Stimulated activated memory B cell treated with anti-CD40 and anti-IgM and Interleukin-4, amounts not matched to agents 10 μg/mL and 1 μg/mL and 100 μg/mL, for 72 hours (primary cell): ENCODE measurements around the gene TM7SF2.
"Not testable (repeated sequence)": the region's sequence is repeated elsewhere in the genome, so short reads cannot be mapped to it uniquely, and the experiment has no call there.

Experiments used
- ATAC-seq: fragments of 150-1000 bp; cut with Tn5 transposase; 2 replicates; pipeline ENCODE4 v1.10.0; 2021
- H3K27ac Mint-ChIP-seq: one replicate; pipeline ENCODE4 v1.8.0; 2022; ENCODE audit warnings: mild to moderate bottlenecking, mixed read lengths
- H3K27me3 Mint-ChIP-seq: one replicate; pipeline ENCODE4 v1.8.0; 2022; ENCODE audit warnings: mixed read lengths
- H3K36me3 Mint-ChIP-seq: one replicate; pipeline ENCODE4 v1.8.0; 2022; ENCODE audit warnings: mixed read lengths
- H3K4me1 Mint-ChIP-seq: one replicate; pipeline ENCODE4 v1.8.0; 2022; ENCODE audit warnings: mixed read lengths
- H3K4me3 Mint-ChIP-seq: one replicate; pipeline ENCODE4 v1.8.0; 2022; ENCODE audit warnings: mild to moderate bottlenecking, moderate library complexity, mixed read lengths
- H3K9me3 Mint-ChIP-seq: one replicate; pipeline ENCODE4 v1.8.0; 2022; ENCODE audit warnings: mixed read lengths

The TM7SF2 gene

GRCh38 chr11:65117206-65118096, 5.8 kb downstream of the TM7SF2 start, which contains the start of gene ZNHIT2:
ZNHIT2 (minus strand) TSS chr11:65117701; CDS start chr11:65117653, 48 bp downstream.
- H3K9me3 Mint-ChIP-seq, result no peaks in the 10 kb centered on the region
- H3K4me3 Mint-ChIP-seq, result peak within 1 kb of the TSS; percentile 90
- no peaks in the 10 kb centered on the region for H3K27me3 Mint-ChIP-seq
- H3K36me3 Mint-ChIP-seq, result peaks cover 42% of the 10 kb centered on the region
- H3K27ac Mint-ChIP-seq, result peak within 1 kb of the TSS; percentile 100
- ATAC-seq, result peak; percentile 86
- H3K4me1 Mint-ChIP-seq, result peaks cover 74% of the 10 kb centered on the region

GRCh38 chr11:65118097-65118837, 6.6 kb downstream of the TM7SF2 start:
- H3K27me3 Mint-ChIP-seq, result no peaks in the 10 kb centered on the region
- peak overlapping the region; percentile 90 for H3K4me3 Mint-ChIP-seq
- no peak for ATAC-seq
- no peaks in the 10 kb centered on the region for H3K9me3 Mint-ChIP-seq
- H3K27ac Mint-ChIP-seq, result peak overlapping the region; percentile 100
- H3K36me3 Mint-ChIP-seq, result peaks cover 42% of the 10 kb centered on the region
- H3K4me1 Mint-ChIP-seq, result peaks cover 73% of the 10 kb centered on the region

- Mint-ChIP-seq H3K36me3 (peaks cover 42% of the 10 kb centered on the region), H3K4me3 (peak overlapping the region; percentile 19), H3K27ac (peak overlapping the region; percentile 100), H3K4me1 (peaks cover 72% of the 10 kb centered on the region)
- not testable (repeated sequence) for ATAC-seq, H3K27me3 Mint-ChIP-seq, H3K9me3 Mint-ChIP-seq
These were observed 7.4 kb downstream of the TM7SF2 start for GRCh38 chr11:65118891-65119669.

GRCh38 chr11:65119670-65119995, 8.0 kb downstream of the TM7SF2 start:
- no peaks in the 10 kb centered on the region for H3K9me3 Mint-ChIP-seq
- no peak for ATAC-seq
- H3K27ac Mint-ChIP-seq, result peak overlapping the region; percentile 100
- H3K4me3 Mint-ChIP-seq, result peak overlapping the region; percentile 15
- H3K4me1 Mint-ChIP-seq, result peaks cover 78% of the 10 kb centered on the region
- no peaks in the 10 kb centered on the region for H3K27me3 Mint-ChIP-seq
- H3K36me3 Mint-ChIP-seq, result peaks cover 42% of the 10 kb centered on the region

GRCh38 chr11:65120831-65121230, 9.2 kb downstream of the TM7SF2 start:
- Mint-ChIP-seq H3K36me3 (peaks cover 50% of the 10 kb centered on the region), H3K4me3 (peak overlapping the region; percentile 99), H3K4me1 (peaks cover 71% of the 10 kb centered on the region), H3K27ac (peak overlapping the region; percentile 100), H3K9me3 (no peaks in the 10 kb centered on the region), H3K27me3 (no peaks in the 10 kb centered on the region)
- ATAC-seq, result no peak

GRCh38 chr11:65121447-65121864, 9.8 kb downstream of the TM7SF2 start:
- H3K27ac Mint-ChIP-seq, result peak overlapping the region; percentile 100
- peaks cover 68% of the 10 kb centered on the region for H3K4me1 Mint-ChIP-seq
- no peak for ATAC-seq
- no peaks in the 10 kb centered on the region for H3K9me3 Mint-ChIP-seq
- H3K4me3 Mint-ChIP-seq, result peak overlapping the region; percentile 99
- H3K36me3 Mint-ChIP-seq, result peaks cover 53% of the 10 kb centered on the region
- H3K27me3 Mint-ChIP-seq, result no peaks in the 10 kb centered on the region

- H3K27ac Mint-ChIP-seq, result peak within 1 kb of the TSS; percentile 100
- peak within 1 kb of the TSS; percentile 99 for H3K4me3 Mint-ChIP-seq
- peak; percentile 93 for ATAC-seq
- peaks cover 57% of the 10 kb centered on the region for H3K36me3 Mint-ChIP-seq
- H3K27me3 Mint-ChIP-seq, result no peaks in the 10 kb centered on the region
- H3K9me3 Mint-ChIP-seq, result no peaks in the 10 kb centered on the region
- H3K4me1 Mint-ChIP-seq, result peaks cover 69% of the 10 kb centered on the region
These were observed 10.4 kb downstream of the TM7SF2 start, which contains the start of the genes FAU and MRPL49 for GRCh38 chr11:65121865-65122696. FAU (minus strand) TSS chr11:65122134; CDS start chr11:65121813, 321 bp downstream. MRPL49 (plus strand) TSS chr11:65122321; CDS start chr11:65122347, 26 bp downstream.

GRCh38 chr11:65124480-65125196, 13.0 kb downstream of the TM7SF2 start:
- no peak overlapping the region for H3K27ac Mint-ChIP-seq
- H3K4me3 Mint-ChIP-seq, result no peak overlapping the region

GRCh38 chr11:65125197-65126056, 13.8 kb downstream of the TM7SF2 start:
- Mint-ChIP-seq H3K27me3 (no peaks in the 10 kb centered on the region), H3K4me1 (peaks cover 75% of the 10 kb centered on the region), H3K4me3 (no peak overlapping the region), H3K27ac (no peak overlapping the region), H3K36me3 (peaks cover 67% of the 10 kb centered on the region), H3K9me3 (no peaks in the 10 kb centered on the region)
- ATAC-seq, result no peak

More at GRCh38 chr11:65124480-65125196, 13.0 kb downstream of the TM7SF2 start:
- H3K4me1 Mint-ChIP-seq, result peaks cover 72% of the 10 kb centered on the region
- H3K9me3 Mint-ChIP-seq, result no peaks in the 10 kb centered on the region
- H3K27me3 Mint-ChIP-seq, result no peaks in the 10 kb centered on the region
- no peak for ATAC-seq
- peaks cover 63% of the 10 kb centered on the region for H3K36me3 Mint-ChIP-seq

GRCh38 chr11:65126624-65127274, 15.1 kb downstream of the TM7SF2 start:
- Mint-ChIP-seq H3K36me3 (peaks cover 62% of the 10 kb centered on the region), H3K4me3 (no peak overlapping the region), H3K9me3 (no peaks in the 10 kb centered on the region), H3K27me3 (no peaks in the 10 kb centered on the region), H3K27ac (peak overlapping the region; percentile 38), H3K4me1 (peaks cover 75% of the 10 kb centered on the region)
- ATAC-seq, result no peak

- no peak overlapping the region for H3K4me3 Mint-ChIP-seq
- H3K9me3 Mint-ChIP-seq, result no peaks in the 10 kb centered on the region
- H3K27me3 Mint-ChIP-seq, result no peaks in the 10 kb centered on the region
- H3K27ac Mint-ChIP-seq, result peak overlapping the region; percentile 38
- H3K4me1 Mint-ChIP-seq, result peaks cover 77% of the 10 kb centered on the region
- peaks cover 62% of the 10 kb centered on the region for H3K36me3 Mint-ChIP-seq
- no peak for ATAC-seq
These were observed 16.0 kb downstream of the TM7SF2 start for GRCh38 chr11:65127473-65128181.
